Erythroblast (primary cell): ENCODE results near the gene LGALS7.

Source experiments
- GATA1 ChIP-seq: IDR thresholded peaks from 2 replicates; pipeline ENCODE4 v1.6.1; 2011; ENCODE audit warnings: low read depth, mild to moderate bottlenecking, control low read depth, low read length, moderate library complexity
- POLR2A ChIP-seq: IDR thresholded peaks from 2 replicates; pipeline ENCODE4 v1.6.1; 2011; ENCODE audit warnings: mild to moderate bottlenecking, low read length

DNA sequence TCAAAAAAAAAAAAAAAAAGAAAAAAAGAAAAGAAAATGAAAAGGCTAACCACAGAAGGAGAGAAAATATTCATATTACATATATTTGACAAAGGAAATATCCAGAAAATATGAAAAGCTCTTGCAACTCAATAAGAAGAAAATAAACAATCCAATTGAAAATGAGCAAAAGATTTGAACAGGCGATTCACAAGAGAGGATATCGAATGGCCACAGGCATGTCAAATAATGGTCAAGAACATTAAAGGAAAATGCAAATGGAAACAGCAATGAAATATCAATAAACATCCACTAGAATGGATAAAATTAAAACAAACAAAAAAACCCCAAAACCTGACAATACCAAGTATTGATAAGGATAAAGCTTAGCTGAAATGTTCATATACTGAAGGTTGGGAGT, 8.1 kb downstream of the LGALS7 start:
- no peak for TF ChIP-seq POLR2A
- TF ChIP-seq GATA1, result no peak
